Hippocampal formation (tissue), 2 donors: ENCODE measurements around the gene DPF1.

Source experiments
- DNase-seq, 2 donors: peaks; one replicate each; lab custom pipeline; 2025; lab: John Stamatoyannopoulos, UW

Gene DPF1

DNA sequence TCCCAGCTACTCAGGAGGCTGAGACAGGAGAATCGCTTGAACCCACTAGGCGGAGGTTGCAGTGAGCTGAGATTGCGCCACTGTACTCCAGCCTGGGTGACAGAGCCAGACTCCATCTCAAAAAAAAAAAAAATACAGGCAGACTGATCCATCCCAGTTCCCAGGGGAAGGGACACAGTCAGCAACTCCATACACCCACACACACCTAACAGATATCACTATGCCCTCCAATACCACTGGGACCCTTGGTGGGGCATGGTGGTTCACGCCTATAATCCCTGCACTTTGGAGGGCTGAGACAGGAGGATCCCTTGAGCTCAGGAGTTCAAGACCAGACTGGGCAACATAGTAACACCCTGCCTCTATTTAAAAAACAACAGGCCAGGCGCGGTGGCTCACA is 2.6 kb downstream of the DPF1 start:
- DNase-seq: no peak

DNA sequence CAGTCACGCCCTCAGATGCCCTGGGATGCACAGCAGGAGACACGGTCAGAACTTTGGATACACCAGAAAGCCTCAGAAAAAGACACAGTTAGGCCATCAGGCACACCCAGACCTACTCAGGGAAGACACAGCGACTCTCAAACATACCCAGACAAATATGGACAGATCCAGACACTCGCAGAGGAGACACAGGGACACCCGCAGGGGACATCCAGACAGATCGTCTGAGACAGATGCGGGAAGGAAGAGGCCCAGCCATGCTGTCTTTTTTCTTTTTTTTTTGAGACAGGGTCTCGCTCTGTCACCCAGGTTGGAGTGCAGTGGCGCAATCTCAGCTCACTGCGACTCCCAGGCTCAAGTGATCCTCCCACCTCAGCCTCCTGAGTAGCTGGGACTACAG is 4.8 kb downstream of the DPF1 start:
- no peak for DNase-seq

DNA sequence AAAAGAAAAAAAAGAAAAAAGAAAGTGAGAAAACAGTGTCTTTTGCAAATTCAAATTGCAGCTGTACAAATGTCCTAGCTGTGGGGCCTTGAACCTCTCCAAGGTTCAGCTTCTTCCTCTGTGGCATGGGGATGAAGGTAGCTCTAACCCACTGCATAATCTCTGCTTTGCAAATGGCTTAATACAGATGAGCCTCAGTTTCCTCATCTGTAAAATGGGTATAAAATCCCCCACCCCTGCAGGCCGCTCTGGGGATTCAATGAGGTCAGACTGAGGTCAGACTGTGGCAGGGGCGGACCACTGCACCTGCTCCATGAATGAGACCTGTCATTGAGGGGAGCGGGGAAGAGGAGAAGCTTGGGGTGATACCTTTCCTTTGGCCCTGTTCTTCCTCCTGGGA is 5.8 kb downstream of the DPF1 start:
- no peak for DNase-seq

DNA sequence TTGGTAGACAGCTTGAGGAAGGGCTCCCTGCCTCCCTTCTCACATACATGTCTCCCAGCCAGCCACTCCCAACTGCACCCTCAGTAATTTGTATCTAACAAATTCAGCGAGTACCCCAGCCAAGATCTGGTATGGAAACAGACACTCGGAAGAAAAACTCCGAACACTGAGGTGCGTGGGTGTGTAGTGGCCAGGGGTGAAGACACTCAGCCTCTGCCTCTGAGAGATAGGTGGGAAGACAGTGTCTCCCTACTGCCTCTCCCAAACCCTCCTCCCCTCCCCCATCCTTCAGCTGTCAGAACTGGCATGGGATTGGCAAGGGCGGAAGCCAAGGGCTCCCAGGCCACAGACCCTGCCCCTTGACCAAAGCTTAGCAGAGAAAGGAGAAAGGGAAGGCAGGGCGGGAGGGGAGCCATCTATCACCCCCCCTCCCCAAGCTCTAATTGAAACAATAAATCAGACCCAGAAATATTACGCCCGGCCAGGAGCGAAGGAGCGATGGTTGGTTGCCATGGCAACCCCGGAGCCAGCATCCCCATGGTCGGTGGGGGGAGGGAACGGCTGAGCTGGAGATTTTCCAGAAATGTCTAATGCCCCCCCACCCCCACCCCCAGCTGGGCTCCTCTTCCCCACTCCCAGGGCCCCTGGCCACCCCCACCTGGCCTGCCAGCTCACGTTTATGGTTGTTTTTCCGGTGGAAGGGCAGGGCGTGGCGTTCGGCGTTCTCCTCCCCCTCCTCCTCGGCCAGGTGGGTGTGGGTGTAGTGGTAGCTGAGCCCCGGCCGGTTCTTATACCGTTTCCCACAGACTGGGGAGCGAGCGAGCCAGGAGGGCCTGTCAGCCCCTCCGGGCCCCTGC is 7.0 kb downstream of the DPF1 start:
- no peak for DNase-seq

DNA sequence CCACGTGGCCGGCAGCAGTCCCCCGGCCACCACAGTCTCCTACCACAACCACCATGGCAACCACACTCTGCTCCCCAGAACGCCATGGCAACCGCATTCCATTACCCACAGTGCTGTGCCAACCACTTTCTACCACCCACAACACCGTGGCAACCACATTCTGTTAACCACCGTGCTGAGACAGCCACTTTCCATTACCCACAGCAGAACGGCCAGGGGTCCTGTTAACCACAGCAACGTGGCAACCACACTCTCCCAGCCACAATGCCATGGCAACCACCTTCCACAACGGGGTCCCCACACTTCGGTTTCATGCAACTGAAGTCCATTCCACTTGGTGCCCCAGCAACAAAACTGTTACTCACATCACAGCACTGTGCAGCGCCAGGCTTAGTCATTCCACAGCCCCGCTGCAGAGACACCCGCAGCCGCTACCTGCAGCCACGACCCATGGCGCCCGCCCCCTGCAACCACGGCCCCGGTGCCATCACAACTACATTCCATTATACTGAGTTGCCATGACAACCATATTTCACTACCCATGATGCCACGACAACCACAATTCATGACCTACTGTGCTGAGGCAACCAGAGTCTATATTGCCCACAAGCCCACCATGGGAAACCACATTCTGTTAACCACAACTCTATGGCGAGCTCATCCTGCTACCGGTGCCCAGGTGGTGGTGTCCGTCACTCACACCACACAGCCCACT is 10.0 kb downstream of the DPF1 start:
- DNase-seq: peak in 1 of 2 donors; percentile 38

DNA sequence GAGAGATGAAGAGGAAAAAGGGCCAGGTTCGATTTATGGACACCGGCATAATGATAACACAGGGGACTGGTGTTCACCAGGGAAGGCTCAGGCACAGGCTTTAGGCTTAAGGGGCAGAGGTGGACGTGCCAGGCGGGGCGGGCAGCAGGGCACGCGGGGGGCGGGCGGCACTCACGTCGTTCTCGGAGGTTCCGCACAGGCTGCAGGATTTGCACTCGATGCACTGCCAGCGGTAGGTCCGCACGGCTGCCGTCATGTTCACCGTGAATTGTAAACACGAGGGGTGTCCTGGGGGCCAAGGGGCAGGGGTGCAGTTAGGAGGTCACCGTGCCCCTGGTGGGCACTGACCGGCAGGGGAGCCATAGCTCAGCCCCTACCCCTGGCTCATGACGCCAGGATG is 10.6 kb downstream of the DPF1 start:
- no peak for DNase-seq

DNA sequence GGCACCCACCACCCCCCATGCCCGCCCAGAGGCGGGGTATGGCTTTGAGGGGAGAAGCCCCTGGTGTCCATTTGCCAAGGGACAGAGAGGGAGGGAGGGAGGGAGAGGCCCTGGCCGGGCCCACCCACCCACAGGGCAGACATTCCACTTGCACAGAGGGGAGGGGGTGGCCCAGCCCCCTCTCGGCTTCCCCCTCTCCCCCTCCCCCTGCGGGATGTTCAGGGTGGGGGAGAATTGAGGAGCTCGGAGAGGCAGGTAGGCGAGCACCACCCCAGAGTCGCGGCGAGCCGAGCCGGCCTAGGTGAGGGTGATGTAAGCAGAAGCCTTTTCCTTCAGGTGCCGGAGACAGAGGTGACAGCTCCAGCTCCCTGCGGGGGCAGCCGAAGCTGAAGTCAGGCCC is 12.3 kb downstream of the DPF1 start:
- no peak for DNase-seq

DNA sequence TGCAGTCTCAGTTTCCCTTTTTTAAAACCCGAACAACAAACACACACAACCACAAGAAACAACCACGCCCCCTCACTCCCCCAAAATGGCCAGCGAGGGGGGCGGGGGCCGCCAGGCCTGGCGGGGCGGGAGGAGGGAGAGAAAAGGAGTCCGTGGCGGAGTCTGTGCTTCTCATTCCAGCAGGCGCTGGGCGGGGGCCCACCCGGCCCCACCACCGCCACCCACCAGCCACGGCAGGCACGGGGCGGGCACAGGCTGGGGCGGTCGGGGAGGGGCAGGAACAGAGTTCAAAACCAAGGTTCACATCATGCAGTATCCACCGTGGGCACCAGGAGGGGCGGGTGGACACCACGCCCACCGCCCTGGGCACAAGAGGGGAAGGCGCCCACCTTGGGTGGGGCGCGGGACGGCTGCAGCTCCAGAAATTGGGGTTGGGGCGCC is 12.9 kb downstream of the DPF1 start:
- DNase-seq: no peak

DNA sequence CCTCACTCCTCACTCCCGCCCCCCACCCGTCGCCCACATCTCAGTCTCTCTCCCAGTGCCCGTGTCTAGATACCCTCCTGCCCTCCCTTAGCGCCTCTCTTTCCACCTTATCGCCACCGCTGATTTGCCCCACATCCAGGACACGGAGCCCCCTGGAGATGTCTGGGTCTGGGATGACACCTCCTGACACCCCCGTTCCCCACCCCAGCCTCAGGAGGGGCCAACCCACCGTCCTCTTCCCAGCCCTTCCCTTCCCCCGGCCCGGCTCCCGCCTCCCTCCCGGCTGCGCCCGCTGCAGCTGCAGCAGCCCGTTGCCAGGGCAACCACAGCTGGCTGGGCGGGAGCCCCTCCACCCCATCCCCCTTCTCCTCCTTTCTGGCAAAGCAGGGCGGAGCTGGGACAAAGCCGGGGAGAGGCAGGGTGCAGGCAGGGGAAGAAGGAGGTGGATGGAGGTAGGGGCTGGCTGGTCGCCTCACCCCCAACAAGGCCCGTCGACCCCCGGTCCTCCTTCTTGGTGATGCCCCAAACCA is 13.5 kb downstream of the DPF1 start:
- DNase-seq: peak; percentile 60 to 82

DNA sequence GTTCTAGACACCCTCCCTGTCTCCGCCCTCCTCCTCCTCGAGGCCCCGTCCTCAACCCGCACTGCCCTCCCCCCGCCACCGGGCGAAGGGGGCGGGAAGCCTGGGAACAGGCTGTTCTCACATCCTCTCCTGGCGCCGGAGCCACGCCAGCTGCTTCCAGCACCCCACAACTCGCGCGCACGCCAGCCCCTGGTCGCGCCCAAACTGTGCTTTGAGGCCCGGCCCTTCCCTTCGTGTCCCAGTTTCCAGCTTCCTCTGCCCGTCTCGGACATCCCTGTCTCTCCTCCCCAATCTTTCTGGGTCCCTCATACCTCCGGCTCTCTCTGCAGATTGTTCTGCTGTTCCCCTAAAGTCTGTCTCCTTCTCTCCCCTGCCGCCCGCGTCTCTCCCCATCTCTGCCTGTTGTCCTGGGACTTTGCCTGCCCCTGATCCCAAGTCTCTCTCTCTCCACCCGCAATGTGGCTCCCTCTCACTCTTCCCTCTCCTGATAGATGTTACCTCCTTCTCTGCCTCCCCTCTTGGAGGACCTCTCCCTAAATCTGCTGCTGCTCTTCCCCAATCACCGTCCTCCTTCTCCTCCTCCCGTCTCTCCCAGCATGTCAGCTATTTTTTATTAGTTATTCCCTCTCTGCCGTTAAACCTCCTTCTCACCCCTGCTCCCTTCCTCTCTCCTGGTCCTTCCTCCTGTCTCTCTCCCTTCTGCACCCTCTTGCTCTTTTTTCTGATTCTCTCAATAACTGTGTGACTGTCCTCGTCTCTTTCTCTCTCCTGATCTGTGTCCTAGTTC is 14.2 kb downstream of the DPF1 start:
- DNase-seq: peak; percentile 64 to 72

DNA sequence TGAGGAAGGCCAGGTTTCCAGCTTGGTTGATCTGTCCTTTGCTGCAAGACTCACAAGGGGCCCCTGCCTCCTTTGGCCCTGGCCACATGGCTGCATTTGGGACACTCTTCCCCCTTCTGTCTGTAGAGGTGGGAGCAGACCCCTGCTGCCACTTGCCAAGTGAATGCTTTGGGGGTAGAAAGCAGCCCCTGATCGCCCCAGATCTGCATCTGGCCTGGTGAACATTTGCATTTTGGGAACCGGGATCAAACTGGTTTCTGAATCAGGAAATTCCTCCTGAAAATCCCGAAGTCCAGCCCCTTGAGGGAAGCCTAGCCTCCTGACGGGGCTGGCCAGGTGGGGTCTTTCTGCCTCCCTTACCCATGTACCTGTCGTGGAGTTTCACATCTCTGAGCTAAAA is 14.9 kb downstream of the DPF1 start:
- no peak for DNase-seq

DNA sequence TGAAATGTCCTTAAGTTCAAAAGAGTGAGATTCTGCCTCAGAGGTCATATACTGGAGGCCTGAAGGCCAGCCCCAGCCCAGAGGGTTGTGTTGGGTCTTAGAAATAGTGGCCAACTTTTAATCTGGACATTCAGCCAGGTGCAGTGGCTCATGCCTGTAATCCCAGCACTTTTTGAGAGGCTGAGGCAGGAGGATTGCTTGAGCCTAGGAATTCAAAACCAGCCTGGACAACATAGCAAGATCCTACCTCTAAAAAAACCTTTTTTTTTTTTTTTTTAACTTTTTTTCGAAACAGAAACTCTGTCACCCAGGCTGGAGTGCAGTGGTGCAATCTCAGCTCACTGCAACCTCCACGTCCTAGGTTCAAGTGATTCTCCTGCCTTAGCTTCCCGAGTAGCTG is 15.5 kb downstream of the DPF1 start:
- DNase-seq: no peak

DNA sequence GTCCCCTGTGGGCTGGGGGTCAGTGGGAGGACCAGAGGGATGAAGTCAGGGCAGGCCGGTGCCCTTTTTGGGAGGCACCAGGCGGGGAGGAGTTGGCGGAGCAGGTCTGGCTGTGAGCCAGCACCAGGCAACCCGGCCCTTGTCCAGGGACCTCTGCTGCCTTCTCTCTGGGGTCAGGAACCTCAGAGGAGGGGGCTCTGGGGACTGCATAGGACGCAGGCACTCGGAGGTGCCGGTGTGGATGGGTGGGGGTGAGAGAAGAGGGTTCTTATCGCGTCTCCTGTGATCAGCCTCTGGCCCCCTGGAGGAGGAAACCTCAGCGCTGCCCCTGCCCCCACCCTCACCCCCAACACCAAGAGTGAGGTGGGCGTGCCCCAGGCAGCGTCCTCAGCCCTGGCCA is 16.5 kb downstream of the DPF1 start:
- DNase-seq: no peak

DNA sequence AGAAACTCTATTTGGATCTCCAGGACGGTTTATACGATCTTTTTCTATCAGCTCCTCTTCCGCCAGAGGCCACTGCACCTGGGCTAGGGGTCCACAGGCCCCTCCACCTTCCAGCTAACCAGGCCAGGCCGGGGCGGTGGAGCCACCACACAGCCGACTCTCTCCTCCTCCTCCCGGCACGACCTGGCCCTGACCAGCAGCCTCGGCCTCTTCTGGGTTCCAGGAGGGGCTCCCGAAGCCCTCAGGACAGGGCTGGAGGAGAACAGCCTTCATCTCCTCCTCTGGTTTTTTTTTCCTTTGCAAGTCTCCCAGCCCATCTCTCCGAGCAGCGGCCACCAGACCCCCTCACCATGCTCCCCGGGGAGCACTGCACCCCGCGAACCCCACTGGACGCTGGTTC is 17.1 kb downstream of the DPF1 start:
- DNase-seq: no peak

DNA sequence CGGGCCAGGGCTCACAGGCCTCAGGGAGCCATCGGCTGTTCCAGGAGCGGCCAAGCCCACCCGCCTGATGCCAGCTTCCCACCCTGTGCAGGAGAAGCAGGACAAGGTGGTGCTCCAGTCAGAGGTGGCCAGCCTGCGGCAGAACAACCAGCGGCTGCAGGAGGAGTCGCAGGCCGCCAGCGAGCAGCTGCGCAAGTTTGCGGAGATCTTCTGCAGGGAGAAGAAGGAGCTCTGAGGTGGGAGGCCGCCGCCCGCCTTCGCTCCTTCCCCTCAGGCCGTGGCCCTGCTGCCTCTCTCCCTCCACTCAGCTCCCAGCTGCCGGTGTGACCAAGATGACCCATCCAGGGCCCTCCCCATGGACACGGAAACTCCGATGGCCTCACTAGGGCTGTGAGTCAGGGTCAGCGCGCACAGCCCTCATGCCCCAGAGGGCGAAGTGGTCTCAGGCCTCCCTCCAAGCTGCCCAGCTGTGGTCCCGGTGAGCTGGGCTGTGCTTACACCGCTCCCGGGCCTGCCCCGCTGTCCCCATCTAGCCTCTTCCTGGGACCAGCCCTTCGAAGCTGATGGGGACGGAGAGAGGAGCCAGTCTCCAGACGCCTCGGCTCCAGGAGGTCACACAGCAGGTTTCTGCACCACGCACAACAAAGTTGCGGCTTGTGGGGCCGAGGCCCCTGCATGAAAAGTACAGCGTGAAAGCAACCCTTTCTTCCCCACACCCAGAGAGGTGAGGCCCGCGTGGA is 17.8 kb downstream of the DPF1 start:
- DNase-seq: no peak

DNA sequence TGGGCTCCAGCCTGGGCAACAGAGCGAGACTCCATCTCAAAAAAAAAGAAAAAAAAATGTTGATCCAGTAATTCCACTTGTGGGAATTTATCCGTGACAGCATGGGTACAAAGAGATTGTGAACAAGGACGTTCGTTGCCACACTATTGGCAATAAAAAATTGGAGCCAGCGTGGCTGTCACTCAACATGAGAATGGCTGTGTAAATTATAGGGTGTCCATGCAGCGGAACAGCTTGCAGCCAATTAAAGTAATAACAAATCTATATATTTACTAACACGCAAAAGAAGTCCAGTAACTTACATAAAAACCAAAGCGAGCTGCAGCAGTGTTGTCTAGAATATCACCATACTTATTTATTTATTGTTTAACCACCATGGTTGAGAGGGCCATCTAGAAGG is 19.3 kb downstream of the DPF1 start:
- DNase-seq: no peak

DNA sequence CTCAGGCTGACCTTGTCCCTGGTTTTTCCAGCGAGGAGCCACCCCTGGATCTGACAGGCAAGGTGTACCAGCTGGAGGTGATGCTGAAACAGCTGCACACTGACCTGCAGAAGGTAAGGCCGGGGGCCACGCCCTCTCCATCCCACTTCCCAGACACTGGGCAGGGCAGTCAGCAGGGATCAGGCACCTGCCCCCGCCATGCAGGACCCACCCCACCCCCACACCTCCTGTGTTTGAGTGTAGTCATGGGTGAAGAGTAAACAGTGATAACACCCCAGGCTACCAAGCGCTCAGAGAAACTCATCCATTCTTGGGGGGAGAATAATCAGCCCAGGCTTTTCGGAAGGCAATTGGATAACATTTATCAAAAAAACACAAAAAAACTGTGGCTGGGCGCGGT is 19.9 kb downstream of the DPF1 start:
- no peak for DNase-seq

DNA sequence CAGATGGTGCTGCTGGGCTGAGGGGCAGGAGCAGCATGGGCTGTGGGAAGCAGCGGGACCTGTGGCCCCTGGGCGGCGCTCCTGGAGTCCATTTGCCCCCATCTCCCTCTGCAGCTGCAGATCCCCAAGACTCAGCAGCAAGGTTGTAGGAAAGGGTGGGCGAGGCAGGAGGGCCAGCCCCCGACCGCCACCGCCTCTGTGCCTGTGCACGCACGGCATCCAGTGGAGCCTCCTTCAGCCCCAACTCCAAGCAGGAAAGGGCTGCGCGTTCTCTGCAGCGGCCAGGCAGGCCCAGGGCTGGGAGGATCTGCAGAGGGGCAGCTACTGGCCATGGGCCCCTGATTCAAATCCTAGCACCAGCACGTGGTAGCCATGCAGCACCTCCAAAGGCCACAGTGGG is 20.8 kb downstream of the DPF1 start:
- DNase-seq: no peak

DNA sequence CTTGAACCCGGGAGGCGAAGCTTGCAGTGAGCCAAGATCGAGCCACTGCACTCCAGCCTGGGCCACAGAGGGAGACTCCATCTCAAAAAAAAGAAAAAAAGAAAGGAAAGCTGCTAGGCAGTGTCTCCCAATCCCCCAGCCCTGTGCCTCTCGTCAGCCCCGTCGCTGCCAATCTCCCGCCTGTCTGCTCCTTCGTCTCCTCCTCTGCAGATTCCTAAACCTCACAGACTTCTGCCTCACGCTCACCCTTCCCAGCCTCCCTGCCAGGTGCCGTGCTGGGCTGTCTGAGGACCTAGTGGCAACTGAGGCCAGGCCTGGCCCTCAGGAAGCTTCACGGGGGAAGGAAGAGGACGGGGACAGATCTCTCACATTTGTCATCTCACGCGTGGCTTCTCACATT is 21.5 kb downstream of the DPF1 start:
- no peak for DNase-seq

DNA sequence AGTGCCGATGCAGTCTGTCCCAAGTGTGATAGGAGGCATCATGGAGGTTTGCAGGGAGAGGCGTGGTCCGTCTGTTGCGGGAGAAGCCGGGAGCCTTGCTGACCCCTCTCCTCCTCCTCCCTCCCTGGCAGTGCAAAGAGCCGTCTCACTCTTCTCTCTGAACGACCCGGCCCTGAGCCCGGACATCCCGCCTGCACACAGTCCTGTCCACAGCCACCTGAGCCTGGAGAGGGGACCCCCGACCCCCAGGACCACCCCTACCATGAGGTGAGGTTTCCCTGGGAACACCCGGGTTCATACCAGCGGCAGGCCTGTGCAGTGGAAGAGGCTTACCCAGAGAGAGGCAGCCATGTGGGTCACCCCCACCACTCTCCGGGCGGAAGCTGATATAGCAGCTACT is 22.3 kb downstream of the DPF1 start:
- DNase-seq: no peak

DNA sequence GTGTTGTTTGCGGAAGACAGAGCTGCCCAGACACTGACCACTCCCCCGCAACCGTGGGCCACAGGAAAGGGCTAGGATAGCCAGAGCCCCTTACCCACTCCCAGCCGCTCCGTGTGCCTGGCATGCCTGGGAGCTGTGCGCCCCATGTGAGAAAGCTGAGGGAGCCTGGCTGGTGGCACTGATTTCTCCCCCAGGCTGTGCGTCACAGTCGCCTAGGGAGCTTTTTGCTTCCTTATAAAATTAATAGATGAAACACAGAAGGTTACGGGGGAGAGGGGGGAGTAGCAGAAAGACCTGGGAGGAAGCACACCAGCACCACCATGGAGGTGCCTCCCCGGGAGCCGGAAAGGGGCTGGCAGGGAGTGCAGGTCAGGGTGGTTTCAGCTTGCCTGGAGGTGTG is 24.7 kb downstream of the DPF1 start:
- no peak for DNase-seq
